ENCODE data around the gene PRL.

DNA sequence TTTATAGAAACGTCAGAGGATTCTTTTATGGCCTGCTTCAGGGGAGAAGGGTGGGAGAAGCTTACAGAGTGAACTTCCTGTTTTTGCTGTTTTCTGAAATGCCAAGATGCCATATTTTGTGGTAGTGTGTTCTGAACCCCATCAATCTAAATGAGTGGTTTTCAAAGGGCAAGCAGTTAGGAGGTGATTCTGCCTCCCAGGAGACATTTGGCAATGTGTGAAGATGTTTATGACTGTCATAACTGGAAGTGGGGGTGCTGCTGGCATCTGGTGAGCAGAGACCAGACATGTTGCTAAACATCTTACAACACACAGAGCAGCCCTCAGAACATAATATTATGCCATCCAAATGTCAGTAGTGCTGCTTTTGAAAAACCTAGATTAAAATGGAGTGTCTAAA, 6.0 kb upstream of the PRL start:
- TF ChIP-seq, protein P1, sequence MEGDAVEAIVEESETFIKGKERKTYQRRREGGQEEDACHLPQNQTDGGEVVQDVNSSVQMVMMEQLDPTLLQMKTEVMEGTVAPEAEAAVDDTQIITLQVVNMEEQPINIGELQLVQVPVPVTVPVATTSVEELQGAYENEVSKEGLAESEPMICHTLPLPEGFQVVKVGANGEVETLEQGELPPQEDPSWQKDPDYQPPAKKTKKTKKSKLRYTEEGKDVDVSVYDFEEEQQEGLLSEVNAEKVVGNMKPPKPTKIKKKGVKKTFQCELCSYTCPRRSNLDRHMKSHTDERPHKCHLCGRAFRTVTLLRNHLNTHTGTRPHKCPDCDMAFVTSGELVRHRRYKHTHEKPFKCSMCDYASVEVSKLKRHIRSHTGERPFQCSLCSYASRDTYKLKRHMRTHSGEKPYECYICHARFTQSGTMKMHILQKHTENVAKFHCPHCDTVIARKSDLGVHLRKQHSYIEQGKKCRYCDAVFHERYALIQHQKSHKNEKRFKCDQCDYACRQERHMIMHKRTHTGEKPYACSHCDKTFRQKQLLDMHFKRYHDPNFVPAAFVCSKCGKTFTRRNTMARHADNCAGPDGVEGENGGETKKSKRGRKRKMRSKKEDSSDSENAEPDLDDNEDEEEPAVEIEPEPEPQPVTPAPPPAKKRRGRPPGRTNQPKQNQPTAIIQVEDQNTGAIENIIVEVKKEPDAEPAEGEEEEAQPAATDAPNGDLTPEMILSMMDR (conservative IDR thresholded peaks at IDR 0.05), result no peak
- TF ChIP-seq ZFX (IDR thresholded peaks at IDR 0.05), result no peak

Data from C4-2B (cell line).